ENCODE data around the gene MAP3K14. TPM values are rescaled to one million over a fixed set of nuclear protein-coding genes. Genes with fewer than 3 reads are reported as not detected.
A peak's percentile ranks its signal among the peaks of the same experiment; 100 is the strongest.

Gene MAP3K14
- total and polyA plus RNA-seq, 2 of the 4 experiments (the other 2 are of a cell fraction): 4.1 to 21.7 TPM

- Histone ChIP-seq H3K9ac (ENCODE audit: low read depth, low read length) (no peak overlapping the region), H4K8ac (ENCODE audit: low read depth in 2 of 2, low read length in 2 of 2) (no peak overlapping the region), H2BK120ac (ENCODE audit: low read depth, low read length) (no peak overlapping the region), H4K91ac (ENCODE audit: insufficient read depth, low read depth, low read length) (no peak overlapping the region), H3K14ac (replicated peaks; ENCODE audit: low read depth, low read length) (no peak overlapping the region), H2BK15ac (ENCODE audit: low read depth, low read length) (no peak overlapping the region), H2BK5ac (ENCODE audit: low read depth, low read length, poor library complexity, severe bottlenecking) (peak overlapping the region; percentile 48), H3K9me3 (ENCODE audit: control insufficient read depth, insufficient read depth, low read length) (no peaks in the 10 kb centered on the region), H3K36me3 (ENCODE audit: control insufficient read depth, insufficient read depth, low read length) (peaks cover 6% of the 10 kb centered on the region), H3K79me1 (ENCODE audit: low read depth in 1 of 2, low read length in 2 of 2) (peaks cover 43 to 81% of the 10 kb centered on the region in 2 experiments), H4K5ac (ENCODE audit: low read depth, low read length) (no peak overlapping the region), H2BK20ac (ENCODE audit: low read depth, low read length) (no peak overlapping the region), H3K4me3 (ENCODE audit: insufficient read depth, low read depth, low read length) (no peak overlapping the region), H3K4ac (ENCODE audit: low read depth, low read length) (no peak overlapping the region), H3K23ac (ENCODE audit: low read depth, low read length) (peak overlapping the region; percentile 14; the same call in 1 of the 2 replicates), H2AK5ac (ENCODE audit: low read depth, low read length) (peak overlapping the region; percentile 5; the same call in 1 of the 2 replicates), H3K4me1 (ENCODE audit: control insufficient read depth, insufficient read depth, low read length) (peaks cover 28% of the 10 kb centered on the region), H3K18ac (ENCODE audit: low read depth, low read length) (no peak overlapping the region), H2AK9ac (replicated peaks; ENCODE audit: low read depth, low read length, poor library complexity) (no peak overlapping the region), H2AFZ (replicated peaks; ENCODE audit: low read length, poor library complexity) (no peak overlapping the region), H3K56ac (ENCODE audit: extremely low read depth, insufficient read depth, low read length) (no peak overlapping the region), H3K27me3 (ENCODE audit: control insufficient read depth, insufficient read depth, low read length) (no peaks in the 10 kb centered on the region), H3K4me2 (ENCODE audit: low read depth, low read length) (no peak overlapping the region), H3K9me1 (ENCODE audit: insufficient read depth, low read length) (peaks cover 34% of the 10 kb centered on the region), H3K27ac (ENCODE audit: insufficient read depth, low read length) (no peak overlapping the region), H4K20me1 (ENCODE audit: insufficient read depth, low read length) (peaks cover 54% of the 10 kb centered on the region)
- ATAC-seq (ENCODE audit: low read depth) (no peak), DNase-seq (no peak)
- in situ Hi-C loops (cut with MboI; ENCODE audit: low sequenced_read_pairs): no loop called here
- dilution Hi-C loops (cut with HindIII; ENCODE audit: low sequenced_read_pairs, unreplicated experiment): no loop called here
- ChIA-PET POLR2A (ENCODE audit: unreplicated experiment) (no interaction called here), CTCF (interaction anchor here (1.4 kb wide), 1 partner anchor 10 kb away, joined by 3 read pairs; no protein-coding TSS in a partner anchor)
- BruUV-seq (replicated peaks): no TSS peak
- intact Hi-C loops (cut with micrococcal nuclease): no loop called here
- TF ChIP-seq SMC3 (IDR thresholded peaks at IDR 0.05; ENCODE audit: low read depth, low read length) (no peak), BHLHE40 (IDR thresholded peaks at IDR 0.05; ENCODE audit: low read depth, low read length) (no peak), NFE2L2 (IDR thresholded peaks at IDR 0.05; ENCODE audit: low read depth, low read length) (no peak), RFX5 (IDR thresholded peaks at IDR 0.05; ENCODE audit: low read depth, low read length) (no peak), RCOR1 (IDR thresholded peaks at IDR 0.05; ENCODE audit: insufficient replicate concordance, low read length) (no peak), RAD21 (IDR thresholded peaks at IDR 0.05; ENCODE audit: low read length) (no peak), CEBPB (IDR thresholded peaks at IDR 0.05; ENCODE audit: low read depth, low read length) (no peak), MAFK (IDR thresholded peaks at IDR 0.05; ENCODE audit: low read depth, low read length) (no peak), POLR2A (IDR thresholded peaks at IDR 0.05; ENCODE audit: low read depth, low read length) (no peak)
- TF ChIP-seq, protein P1, sequence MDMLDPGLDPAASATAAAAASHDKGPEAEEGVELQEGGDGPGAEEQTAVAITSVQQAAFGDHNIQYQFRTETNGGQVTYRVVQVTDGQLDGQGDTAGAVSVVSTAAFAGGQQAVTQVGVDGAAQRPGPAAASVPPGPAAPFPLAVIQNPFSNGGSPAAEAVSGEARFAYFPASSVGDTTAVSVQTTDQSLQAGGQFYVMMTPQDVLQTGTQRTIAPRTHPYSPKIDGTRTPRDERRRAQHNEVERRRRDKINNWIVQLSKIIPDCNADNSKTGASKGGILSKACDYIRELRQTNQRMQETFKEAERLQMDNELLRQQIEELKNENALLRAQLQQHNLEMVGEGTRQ (IDR thresholded peaks at IDR 0.05; ENCODE audit: low read depth, low read length): no peak
- TF ChIP-seq, protein P2, sequence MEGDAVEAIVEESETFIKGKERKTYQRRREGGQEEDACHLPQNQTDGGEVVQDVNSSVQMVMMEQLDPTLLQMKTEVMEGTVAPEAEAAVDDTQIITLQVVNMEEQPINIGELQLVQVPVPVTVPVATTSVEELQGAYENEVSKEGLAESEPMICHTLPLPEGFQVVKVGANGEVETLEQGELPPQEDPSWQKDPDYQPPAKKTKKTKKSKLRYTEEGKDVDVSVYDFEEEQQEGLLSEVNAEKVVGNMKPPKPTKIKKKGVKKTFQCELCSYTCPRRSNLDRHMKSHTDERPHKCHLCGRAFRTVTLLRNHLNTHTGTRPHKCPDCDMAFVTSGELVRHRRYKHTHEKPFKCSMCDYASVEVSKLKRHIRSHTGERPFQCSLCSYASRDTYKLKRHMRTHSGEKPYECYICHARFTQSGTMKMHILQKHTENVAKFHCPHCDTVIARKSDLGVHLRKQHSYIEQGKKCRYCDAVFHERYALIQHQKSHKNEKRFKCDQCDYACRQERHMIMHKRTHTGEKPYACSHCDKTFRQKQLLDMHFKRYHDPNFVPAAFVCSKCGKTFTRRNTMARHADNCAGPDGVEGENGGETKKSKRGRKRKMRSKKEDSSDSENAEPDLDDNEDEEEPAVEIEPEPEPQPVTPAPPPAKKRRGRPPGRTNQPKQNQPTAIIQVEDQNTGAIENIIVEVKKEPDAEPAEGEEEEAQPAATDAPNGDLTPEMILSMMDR (conservative IDR thresholded peaks at IDR 0.05; ENCODE audit: low read depth, low read length): no peak
- no CpG with 5 or more reads among the region's 4 CpGs for WGBS, 2 experiments (ENCODE audit: extremely low coverage in 2 of 2, insufficient read length in 1 of 2)
Measured at GRCh38 chr17:45306094-45306493, 10.7 kb downstream of the MAP3K14 start.
